MM.1S (cell line): ENCODE results near the gene CAMKK2.
"Not testable (repeated sequence)": the region's sequence is repeated elsewhere in the genome, so short reads cannot be mapped to it uniquely, and the experiment has no call there.

Experiments used
- DNase-seq: peaks from one replicate; pipeline ENCODE4 v3.0.0-alpha.2; 2015
- H2AFZ ChIP-seq: fragments of 300-600 bp; sonication (generic); 2 replicates; pipeline ENCODE4 v1.6.0; 2016; ENCODE audit warnings: antibody characterized with exemption, low read length
- H3F3A ChIP-seq: fragments of 300-600 bp; sonication (generic); 2 replicates; pipeline ENCODE4 v1.6.1; 2016; ENCODE audit warnings: mild to moderate bottlenecking, antibody characterized with exemption, low read length, moderate library complexity, mixed read lengths; ENCODE audit not compliant: insufficient read depth
- H3K27ac ChIP-seq: fragments of 300-600 bp; sonication (generic); 2 replicates; pipeline ENCODE4 v1.5.1; 2016; ENCODE audit warnings: mild to moderate bottlenecking, low read length
- H3K27me3 ChIP-seq: fragments of 300-600 bp; sonication (generic); replicated peaks from 2 replicates; pipeline ENCODE4 v1.6.0; 2016; ENCODE audit warnings: low read length; ENCODE audit not compliant: insufficient read depth
- H3K36me3 ChIP-seq: fragments of 300-600 bp; sonication (generic); replicated peaks from 2 replicates; pipeline ENCODE4 v1.6.1; 2016; ENCODE audit warnings: mild to moderate bottlenecking, low read length, mixed read lengths; ENCODE audit not compliant: insufficient read depth
- H3K4me1 ChIP-seq: fragments of 300-600 bp; sonication (generic); 2 replicates; pipeline ENCODE4 v1.6.1; 2016; ENCODE audit warnings: low read length, mixed read lengths
- H3K4me2 ChIP-seq: fragments of 300-600 bp; sonication (generic); 2 replicates; pipeline ENCODE4 v1.6.0; 2016; ENCODE audit warnings: low read depth, low read length
- H3K4me3 ChIP-seq: fragments of 300-600 bp; sonication (generic); 2 replicates; pipeline ENCODE4 v1.5.1; 2016; ENCODE audit warnings: low read length, mixed read lengths
- H3K79me2 ChIP-seq: fragments of 300-600 bp; sonication (generic); 2 replicates; pipeline ENCODE4 v1.6.1; 2016; ENCODE audit warnings: mixed run types, low read length, mixed read lengths
- H3K9ac ChIP-seq: fragments of 300-600 bp; sonication (generic); 2 replicates; pipeline ENCODE4 v1.6.1; 2016; ENCODE audit warnings: low read length, mixed read lengths
- H3K9me2 ChIP-seq: fragments of 300-600 bp; sonication (generic); replicated peaks from 2 replicates; pipeline ENCODE4 v1.6.1; 2016; ENCODE audit warnings: mild to moderate bottlenecking, low read length, mixed read lengths; ENCODE audit not compliant: insufficient read depth
- H3K9me3 ChIP-seq: fragments of 300-600 bp; sonication (generic); replicated peaks from 2 replicates; pipeline ENCODE4 v1.6.1; 2016; ENCODE audit warnings: mild to moderate bottlenecking, low read length, mixed read lengths; ENCODE audit not compliant: insufficient read depth
- H4K20me1 ChIP-seq: fragments of 300-600 bp; sonication (generic); 2 replicates; pipeline ENCODE4 v1.6.1; 2016; ENCODE audit warnings: mild to moderate bottlenecking, low read length, moderate library complexity, mixed read lengths; ENCODE audit not compliant: insufficient read depth
- CTCF ChIP-seq: fragments of 300-600 bp; sonication (generic); IDR thresholded peaks from 2 replicates; pipeline ENCODE4 v1.5.1; 2016; ENCODE audit warnings: antibody characterized with exemption, low read length, mixed read lengths
- EZH2 ChIP-seq: fragments of 300-600 bp; sonication (generic); optimal IDR thresholded peaks from 2 replicates; pipeline ENCODE3; 2017; ENCODE audit warnings: low read depth, mild to moderate bottlenecking, antibody characterized with exemption, low read length, mixed read lengths
- EZH2phosphoT487 ChIP-seq: fragments of 300-600 bp; sonication (generic); IDR thresholded peaks from 2 replicates; pipeline ENCODE4 v1.6.1; 2018; ENCODE audit warnings: antibody characterized with exemption, low read length

The CAMKK2 gene

DNA sequence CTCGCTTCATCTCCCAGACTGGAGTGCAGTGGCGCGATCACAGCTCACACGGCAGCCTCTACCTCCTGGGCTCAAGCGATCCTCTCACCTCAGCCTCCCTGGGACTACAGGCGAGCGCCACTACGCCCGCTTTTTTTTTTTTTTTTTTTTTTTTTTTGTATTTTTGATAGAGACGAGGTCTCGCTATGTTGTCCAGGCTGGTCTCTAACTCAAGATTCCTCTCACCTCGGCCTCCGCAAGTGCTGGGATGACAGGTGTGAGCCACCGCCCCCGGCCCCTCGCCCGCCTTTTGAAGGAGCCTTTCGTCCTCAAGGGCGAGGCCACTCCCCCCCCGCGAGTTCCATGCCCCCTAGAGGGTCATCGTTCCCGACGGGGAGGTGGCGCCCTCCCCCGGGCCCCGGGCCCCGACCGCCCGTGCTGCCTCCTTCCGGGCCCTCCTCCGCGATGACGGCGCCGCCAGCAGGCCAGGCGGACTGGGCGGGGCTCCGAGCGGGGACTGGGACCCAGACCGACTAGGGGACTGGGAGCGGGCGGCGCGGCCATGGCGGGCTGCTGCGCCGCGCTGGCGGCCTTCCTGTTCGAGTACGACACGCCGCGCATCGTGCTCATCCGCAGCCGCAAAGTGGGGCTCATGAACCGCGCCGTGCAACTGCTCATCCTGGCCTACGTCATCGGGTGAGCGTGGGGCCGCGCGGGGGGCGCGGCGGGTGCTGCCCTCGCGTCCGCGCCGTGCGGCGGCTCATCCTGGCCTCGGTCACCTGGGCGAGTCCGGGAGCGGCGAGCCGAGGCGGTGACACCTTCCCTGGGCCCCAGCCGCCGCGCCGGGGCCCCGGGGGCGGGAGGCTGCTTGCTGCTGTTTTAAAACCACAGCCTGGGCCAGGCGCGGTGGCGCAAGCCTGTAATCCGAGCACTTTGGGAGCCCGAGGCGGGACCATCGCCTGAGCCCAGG is 86.6 kb downstream of the CAMKK2 start, which contains the start of gene P2RX4:
Gene P2RX4 (plus strand): TSS at position 506 of the 949 bp plus-strand sequence. CDS start 36 bp downstream, at position 542.
- Histone ChIP-seq H4K20me1 (no peaks in the 10 kb centered on the region), H3K79me2 (peaks cover 21% of the 10 kb centered on the region), H3K27me3 (no peaks in the 10 kb centered on the region), H3K9me2 (no peaks in the 10 kb centered on the region), H2AFZ (peak within 1 kb of the TSS; percentile 42; the same call in 1 of the 2 replicates), H3K27ac (peak within 1 kb of the TSS; percentile 39; the same call in 1 of the 2 replicates), H3K4me1 (peaks cover 9% of the 10 kb centered on the region), H3F3A (peaks cover 9% of the 10 kb centered on the region), H3K36me3 (no peaks in the 10 kb centered on the region), H3K4me2 (peak within 1 kb of the TSS; percentile 70), H3K4me3 (peak within 1 kb of the TSS; percentile 68), H3K9ac (peak within 1 kb of the TSS; percentile 65), H3K9me3 (no peaks in the 10 kb centered on the region)
- no peak for TF ChIP-seq EZH2
- peak; percentile 23; the same call in 1 of the 2 replicates for TF ChIP-seq CTCF
- DNase-seq = peak; percentile 75

- no peak for DNase-seq
- H3K4me2 ChIP-seq = no peak overlapping the region; the same call in 1 of the 2 replicates
- H3K27ac ChIP-seq = no peak overlapping the region
- no peaks in the 10 kb centered on the region for H3K27me3 ChIP-seq
- no peaks in the 10 kb centered on the region for H3K9me3 ChIP-seq
- no peak overlapping the region for H2AFZ ChIP-seq
- H3K4me1 ChIP-seq = peaks cover 4% of the 10 kb centered on the region; the same call in 1 of the 2 replicates
- no peak overlapping the region; the same call in 1 of the 2 replicates for H3K4me3 ChIP-seq
- H4K20me1 ChIP-seq = no peaks in the 10 kb centered on the region
- H3K9ac ChIP-seq = no peak overlapping the region
- H3K9me2 ChIP-seq = no peaks in the 10 kb centered on the region
- 0 out of 2 replicates have a peak, but pooled peaks cover 3% of the 10 kb centered on the region for H3F3A ChIP-seq
- peaks cover 21% of the 10 kb centered on the region for H3K79me2 ChIP-seq
- TF ChIP-seq EZH2 = no peak
- no peak for TF ChIP-seq EZH2phosphoT487
- TF ChIP-seq CTCF = no peak
- H3K36me3 ChIP-seq = no peaks in the 10 kb centered on the region
Measured at GRCh38 chr12:121209221-121209620, 87.3 kb downstream of the CAMKK2 start.

DNA sequence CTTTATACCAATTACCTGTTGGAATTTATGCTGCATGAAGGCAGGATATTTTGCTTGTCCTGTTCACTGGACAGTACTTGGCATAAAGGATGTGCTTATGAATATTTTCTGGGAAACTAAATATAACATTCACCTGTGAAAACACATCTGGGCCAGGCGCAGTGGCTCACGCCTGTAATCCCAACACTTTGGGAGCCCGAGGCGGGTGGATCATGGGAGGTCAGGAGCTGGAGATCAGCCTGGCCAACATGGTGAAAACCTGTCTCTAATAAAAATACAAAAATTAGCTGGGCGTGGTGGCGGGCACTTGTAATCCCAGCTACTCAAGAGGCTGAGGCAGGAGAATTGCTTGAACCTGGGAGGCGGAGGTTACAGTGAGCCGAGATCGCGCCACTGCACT is 87.9 kb downstream of the CAMKK2 start:
- H3K4me2 ChIP-seq, H3K9me2 ChIP-seq, DNase-seq, H3K27ac ChIP-seq, H3K4me1 ChIP-seq, H3K36me3 ChIP-seq, H3F3A ChIP-seq, H3K27me3 ChIP-seq, H3K9ac ChIP-seq, H4K20me1 ChIP-seq, H2AFZ ChIP-seq, H3K4me3 ChIP-seq, H3K9me3 ChIP-seq: not testable (repeated sequence)
- peaks cover 21% of the 10 kb centered on the region for H3K79me2 ChIP-seq

DNA sequence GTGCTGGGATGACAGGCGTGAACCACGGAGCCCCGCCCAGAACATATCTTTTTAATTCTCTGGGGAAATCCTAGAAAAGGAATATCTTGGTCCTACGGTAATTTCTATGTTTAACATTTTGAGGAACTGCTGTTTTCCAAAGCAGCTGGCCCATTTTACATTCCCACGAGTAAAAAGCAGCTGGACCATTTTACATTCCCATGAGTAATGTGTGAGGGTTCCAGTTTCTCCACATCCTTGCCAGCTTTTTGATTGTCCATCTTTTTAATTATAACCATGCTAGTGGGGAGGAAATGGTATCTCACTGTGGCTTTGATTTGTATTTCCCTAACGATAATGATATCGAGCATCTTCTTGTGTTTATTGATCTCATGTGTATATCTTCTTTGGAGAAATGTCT is 91.0 kb downstream of the CAMKK2 start:
- no peak for DNase-seq
- Histone ChIP-seq H3K27ac (no peak overlapping the region), H4K20me1 (no peaks in the 10 kb centered on the region), H3K4me3 (no peak overlapping the region), H3K9ac (no peak overlapping the region), H3K9me3 (no peaks in the 10 kb centered on the region), H3K4me1 (no peaks in the 10 kb centered on the region), H3K36me3 (no peaks in the 10 kb centered on the region), H3F3A (no peaks in the 10 kb centered on the region), H2AFZ (no peak overlapping the region), H3K79me2 (peaks cover 3% of the 10 kb centered on the region; the same call in 1 of the 2 replicates), H3K27me3 (no peaks in the 10 kb centered on the region), H3K9me2 (no peaks in the 10 kb centered on the region), H3K4me2 (no peak overlapping the region)
- TF ChIP-seq EZH2phosphoT487 (no peak), CTCF (no peak), EZH2 (no peak)
